Memory B cell (primary cell): Measurements from ENCODE around the gene ENPP7.

Source experiments
- ATAC-seq: fragments of 150-1000 bp; cut with Tn5 transposase; 2 replicates; pipeline ENCODE4 v1.10.0; 2021; ENCODE audit warnings: low read depth, mild to moderate bottlenecking, moderate library complexity
- DNase-seq, 2 donors: peaks; one replicate each; pipeline ENCODE4 v3.0.0; 2022; ENCODE audit warnings: low spot score in 2 of 2
- H3K27ac Mint-ChIP-seq: one replicate; pipeline ENCODE4 v1.8.0; 2022; ENCODE audit warnings: mild to moderate bottlenecking, moderate library complexity, mixed read lengths
- H3K27me3 Mint-ChIP-seq: one replicate; pipeline ENCODE4 v1.8.0; 2022; ENCODE audit warnings: mixed read lengths
- H3K36me3 Mint-ChIP-seq: one replicate; pipeline ENCODE4 v1.8.0; 2022; ENCODE audit warnings: mild to moderate bottlenecking, mixed read lengths
- H3K4me1 Mint-ChIP-seq: one replicate; pipeline ENCODE4 v1.8.0; 2022; ENCODE audit warnings: mixed read lengths
- H3K4me3 Mint-ChIP-seq: one replicate; pipeline ENCODE4 v1.8.0; 2022; ENCODE audit warnings: mild to moderate bottlenecking, moderate library complexity, mixed read lengths
- H3K9me3 Mint-ChIP-seq: one replicate; pipeline ENCODE4 v1.8.0; 2022; ENCODE audit warnings: mixed read lengths

ENPP7 gene

DNA sequence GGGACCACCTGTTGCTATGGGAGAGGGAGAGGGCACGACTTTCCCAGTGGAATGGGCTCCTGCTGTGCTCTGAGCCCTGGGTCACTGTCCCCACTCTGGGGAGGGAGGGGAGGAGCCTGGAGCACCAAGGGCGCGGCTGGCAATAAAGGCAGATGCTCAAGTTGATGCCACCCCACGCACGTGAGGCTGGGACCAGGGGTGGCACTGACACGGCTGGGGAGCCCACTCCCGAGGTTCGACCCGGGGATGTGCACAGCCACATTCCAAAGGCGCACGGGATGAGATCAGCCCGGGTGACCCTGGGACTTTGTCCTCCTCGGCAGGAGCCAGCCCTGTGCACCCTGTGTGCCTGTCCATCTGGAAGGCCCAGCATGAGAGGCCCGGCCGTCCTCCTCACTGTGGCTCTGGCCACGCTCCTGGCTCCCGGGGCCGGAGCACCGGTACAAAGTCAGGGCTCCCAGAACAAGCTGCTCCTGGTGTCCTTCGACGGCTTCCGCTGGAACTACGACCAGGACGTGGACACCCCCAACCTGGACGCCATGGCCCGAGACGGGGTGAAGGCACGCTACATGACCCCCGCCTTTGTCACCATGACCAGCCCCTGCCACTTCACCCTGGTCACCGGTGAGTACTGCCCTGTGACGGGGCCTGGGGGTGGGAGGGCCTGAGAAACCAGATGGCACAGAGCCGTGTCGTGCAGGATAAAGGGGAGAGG, at the start of gene ENPP7:
Gene ENPP7, plus strand, starts transcription at position 175 of the 715 bp plus-strand sequence. Its CDS starts 197 bp downstream, at position 372.
- peak within 1 kb of the TSS; percentile 8 for H3K4me3 Mint-ChIP-seq
- H3K27me3 Mint-ChIP-seq: no peaks in the 10 kb centered on the region
- H3K9me3 Mint-ChIP-seq: no peaks in the 10 kb centered on the region
- no peak within 1 kb of the TSS for H3K27ac Mint-ChIP-seq
- no peak for ATAC-seq
- H3K36me3 Mint-ChIP-seq: peaks cover 3% of the 10 kb centered on the region
- DNase-seq: no peak
- H3K4me1 Mint-ChIP-seq: peaks cover 33% of the 10 kb centered on the region

- peaks cover 29% of the 10 kb centered on the region for H3K27me3 Mint-ChIP-seq
- no peak overlapping the region for H3K4me3 Mint-ChIP-seq
- H3K4me1 Mint-ChIP-seq: peaks cover 3% of the 10 kb centered on the region
- no peak overlapping the region for H3K27ac Mint-ChIP-seq
- ATAC-seq (no peak), DNase-seq (no peak)
- H3K36me3 Mint-ChIP-seq: peaks cover 3% of the 10 kb centered on the region
- H3K9me3 Mint-ChIP-seq: no peaks in the 10 kb centered on the region
Observed at GRCh38 chr17:79681101-79681621, 49.6 kb upstream of the ENPP7 start.

DNA sequence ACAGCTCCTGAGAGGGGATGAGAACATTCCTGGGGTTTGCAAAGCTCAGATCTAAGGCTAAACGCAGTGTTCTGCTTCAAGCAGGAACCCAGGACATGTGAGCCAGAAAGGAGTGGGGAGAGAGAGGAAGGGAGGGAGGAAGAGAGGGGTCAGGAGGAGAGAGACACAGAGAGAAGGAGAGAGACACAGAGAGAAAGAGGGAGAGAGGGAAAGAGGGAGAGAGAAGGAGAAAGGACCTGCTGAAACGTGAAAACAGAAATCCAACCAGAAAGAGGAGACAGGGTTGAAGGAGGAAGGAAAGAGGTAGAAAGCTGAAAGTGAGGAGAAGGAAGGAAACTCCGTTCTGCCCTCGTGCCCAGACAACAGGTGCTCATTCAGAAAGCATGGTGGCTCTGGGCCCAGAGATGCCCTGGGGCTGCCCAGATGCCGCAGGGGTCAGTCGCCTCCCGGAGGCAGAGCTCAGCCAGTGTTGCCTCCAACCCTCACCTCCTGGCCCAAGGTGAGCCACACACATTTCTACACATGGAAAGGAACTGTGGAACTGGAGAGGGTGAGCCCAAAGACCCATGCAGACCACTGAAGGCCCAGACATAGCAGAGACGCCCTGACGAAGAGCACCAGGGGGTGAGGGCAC, 49.0 kb upstream of the ENPP7 start:
- H3K27me3 Mint-ChIP-seq: peaks cover 29% of the 10 kb centered on the region
- DNase-seq (no peak), ATAC-seq (no peak)
- no peak overlapping the region for H3K27ac Mint-ChIP-seq
- H3K36me3 Mint-ChIP-seq: peaks cover 3% of the 10 kb centered on the region
- peaks cover 3% of the 10 kb centered on the region for H3K4me1 Mint-ChIP-seq
- H3K4me3 Mint-ChIP-seq: no peak overlapping the region
- no peaks in the 10 kb centered on the region for H3K9me3 Mint-ChIP-seq

- ATAC-seq (no peak), DNase-seq (no peak)
- peaks cover 3% of the 10 kb centered on the region for H3K36me3 Mint-ChIP-seq
- no peaks in the 10 kb centered on the region for H3K9me3 Mint-ChIP-seq
- no peak overlapping the region for H3K4me3 Mint-ChIP-seq
- peaks cover 27% of the 10 kb centered on the region for H3K27me3 Mint-ChIP-seq
- H3K27ac Mint-ChIP-seq: no peak overlapping the region
- peaks cover 3% of the 10 kb centered on the region for H3K4me1 Mint-ChIP-seq
Observed at GRCh38 chr17:79683365-79683764, 47.4 kb upstream of the ENPP7 start.

- Mint-ChIP-seq H3K27me3 (peaks cover 25% of the 10 kb centered on the region), H3K9me3 (no peaks in the 10 kb centered on the region), H3K27ac (no peak overlapping the region), H3K4me3 (no peak overlapping the region), H3K36me3 (peaks cover 3% of the 10 kb centered on the region), H3K4me1 (peaks cover 3% of the 10 kb centered on the region)
- no peak for ATAC-seq
- DNase-seq: no peak
Observed at GRCh38 chr17:79684132-79684985, 46.4 kb upstream of the ENPP7 start.

GRCh38 chr17:79685121-79685520, 45.6 kb upstream of the ENPP7 start:
- no peak for ATAC-seq
- Mint-ChIP-seq H3K9me3 (no peaks in the 10 kb centered on the region), H3K36me3 (peaks cover 3% of the 10 kb centered on the region), H3K27me3 (peaks cover 23% of the 10 kb centered on the region), H3K4me3 (no peak overlapping the region), H3K4me1 (peaks cover 3% of the 10 kb centered on the region), H3K27ac (no peak overlapping the region)
- no peak for DNase-seq

DNA sequence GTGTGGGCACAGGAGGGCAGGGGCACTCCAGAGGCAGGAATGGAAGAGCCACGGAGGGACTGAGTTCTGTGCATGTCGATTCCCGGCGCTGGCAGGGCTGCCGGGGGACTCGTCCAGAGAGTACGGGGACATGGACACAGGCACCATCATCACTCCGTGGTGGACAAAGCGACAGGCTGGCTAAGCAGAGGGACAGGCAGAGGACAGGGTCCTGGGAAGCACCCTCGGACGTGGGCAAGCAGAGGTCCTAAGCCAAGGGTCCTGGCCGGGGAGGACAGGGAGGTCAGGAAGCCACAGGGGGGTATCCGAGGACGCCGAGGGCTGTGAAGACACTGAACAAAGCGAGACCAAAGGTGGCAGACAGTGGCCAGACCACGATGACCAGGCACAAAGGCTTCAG, 44.3 kb upstream of the ENPP7 start:
- Mint-ChIP-seq H3K36me3 (peaks cover 3% of the 10 kb centered on the region), H3K27ac (no peak overlapping the region), H3K9me3 (no peaks in the 10 kb centered on the region), H3K4me1 (peaks cover 3% of the 10 kb centered on the region), H3K4me3 (no peak overlapping the region), H3K27me3 (peaks cover 27% of the 10 kb centered on the region)
- ATAC-seq (no peak), DNase-seq (no peak)

DNA sequence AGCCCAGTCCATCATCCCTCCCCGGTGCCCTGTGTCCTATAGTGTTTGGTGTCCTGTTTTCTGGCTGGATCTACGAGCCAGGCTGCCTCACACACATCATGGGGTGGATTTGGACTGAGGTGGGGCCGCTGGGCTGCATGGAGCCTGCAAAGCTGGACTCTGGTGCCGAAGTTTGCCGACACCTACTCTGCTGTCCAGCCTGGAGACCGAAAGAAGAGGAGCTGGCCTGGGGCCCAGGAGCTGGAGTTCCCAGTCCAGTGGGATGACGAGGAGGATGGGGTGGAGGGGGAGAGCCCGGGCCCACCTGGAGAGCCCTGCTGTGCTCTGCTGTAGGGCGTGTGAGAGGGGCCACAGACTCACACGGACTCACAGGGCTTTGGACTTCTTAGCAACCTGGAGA, 40.3 kb upstream of the ENPP7 start:
- H3K36me3 Mint-ChIP-seq: no peaks in the 10 kb centered on the region
- no peak for DNase-seq
- no peak overlapping the region for H3K27ac Mint-ChIP-seq
- H3K27me3 Mint-ChIP-seq: peaks cover 33% of the 10 kb centered on the region
- no peaks in the 10 kb centered on the region for H3K4me1 Mint-ChIP-seq
- H3K4me3 Mint-ChIP-seq: no peak overlapping the region
- no peaks in the 10 kb centered on the region for H3K9me3 Mint-ChIP-seq
- ATAC-seq: no peak

- H3K27me3 Mint-ChIP-seq: peaks cover 31% of the 10 kb centered on the region
- ATAC-seq (no peak), DNase-seq (no peak)
- no peaks in the 10 kb centered on the region for H3K9me3 Mint-ChIP-seq
- H3K4me3 Mint-ChIP-seq: no peak overlapping the region
- H3K27ac Mint-ChIP-seq: no peak overlapping the region
- H3K36me3 Mint-ChIP-seq: no peaks in the 10 kb centered on the region
- no peaks in the 10 kb centered on the region for H3K4me1 Mint-ChIP-seq
Observed at GRCh38 chr17:79690988-79691836, 39.5 kb upstream of the ENPP7 start.

DNA sequence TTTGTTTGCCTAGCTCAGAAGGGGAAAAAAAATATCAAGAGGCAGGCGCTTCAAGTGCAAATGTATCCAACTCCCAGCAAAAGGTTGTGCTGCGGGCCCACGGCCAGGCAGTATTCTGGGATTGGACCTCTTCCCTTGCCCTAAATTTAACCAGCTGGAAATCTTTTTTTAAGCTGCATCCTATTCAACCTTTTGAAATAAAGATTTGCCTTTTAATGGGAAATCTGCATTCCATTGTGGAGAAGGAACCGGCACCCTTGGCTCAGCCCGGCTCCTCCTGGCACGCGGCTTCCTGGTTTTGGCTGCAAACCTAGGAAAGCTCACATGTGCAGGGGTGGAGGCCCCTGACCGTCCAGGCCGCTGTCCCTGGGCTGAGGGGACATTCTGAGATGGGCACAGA, 38.8 kb upstream of the ENPP7 start:
- DNase-seq: no peak
- H3K27ac Mint-ChIP-seq: no peak overlapping the region
- H3K4me3 Mint-ChIP-seq: no peak overlapping the region
- H3K9me3 Mint-ChIP-seq: no peaks in the 10 kb centered on the region
- peaks cover 33% of the 10 kb centered on the region for H3K27me3 Mint-ChIP-seq
- no peaks in the 10 kb centered on the region for H3K36me3 Mint-ChIP-seq
- no peak for ATAC-seq
- H3K4me1 Mint-ChIP-seq: peaks cover 2% of the 10 kb centered on the region

GRCh38 chr17:79693419-79693818, 37.3 kb upstream of the ENPP7 start:
- peaks cover 39% of the 10 kb centered on the region for H3K27me3 Mint-ChIP-seq
- H3K4me3 Mint-ChIP-seq: no peak overlapping the region
- H3K36me3 Mint-ChIP-seq: no peaks in the 10 kb centered on the region
- ATAC-seq (no peak), DNase-seq (no peak)
- no peak overlapping the region for H3K27ac Mint-ChIP-seq
- peaks cover 7% of the 10 kb centered on the region for H3K4me1 Mint-ChIP-seq
- H3K9me3 Mint-ChIP-seq: no peaks in the 10 kb centered on the region

DNA sequence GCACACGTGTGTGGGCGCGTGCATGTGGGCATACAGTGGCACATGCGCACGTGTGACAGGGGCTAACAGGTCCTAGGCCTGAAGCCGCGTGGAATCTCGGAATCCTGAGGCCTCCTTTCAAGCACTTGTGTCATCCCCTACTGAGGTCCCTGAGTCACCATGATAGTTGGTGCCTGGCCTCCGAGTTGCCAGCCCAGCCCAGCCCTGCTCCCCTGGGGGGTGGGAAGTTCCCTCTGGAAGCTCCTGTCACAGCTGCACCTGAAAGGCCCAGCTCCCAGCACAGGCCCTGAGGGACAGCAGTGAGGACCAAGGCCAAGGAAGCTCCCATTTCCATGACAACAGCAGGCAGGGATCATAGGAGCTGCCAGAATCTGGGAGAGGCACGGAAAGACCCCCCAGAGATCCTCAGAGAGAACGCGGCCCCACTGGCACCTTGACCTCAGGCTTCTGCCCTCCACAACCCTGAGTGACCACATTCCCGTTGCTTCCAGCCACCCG, 35.4 kb upstream of the ENPP7 start:
- Mint-ChIP-seq H3K27me3 (peaks cover 43% of the 10 kb centered on the region), H3K4me3 (no peak overlapping the region), H3K36me3 (no peaks in the 10 kb centered on the region), H3K9me3 (no peaks in the 10 kb centered on the region), H3K27ac (no peak overlapping the region), H3K4me1 (peaks cover 14% of the 10 kb centered on the region)
- ATAC-seq (no peak), DNase-seq (no peak)

DNA sequence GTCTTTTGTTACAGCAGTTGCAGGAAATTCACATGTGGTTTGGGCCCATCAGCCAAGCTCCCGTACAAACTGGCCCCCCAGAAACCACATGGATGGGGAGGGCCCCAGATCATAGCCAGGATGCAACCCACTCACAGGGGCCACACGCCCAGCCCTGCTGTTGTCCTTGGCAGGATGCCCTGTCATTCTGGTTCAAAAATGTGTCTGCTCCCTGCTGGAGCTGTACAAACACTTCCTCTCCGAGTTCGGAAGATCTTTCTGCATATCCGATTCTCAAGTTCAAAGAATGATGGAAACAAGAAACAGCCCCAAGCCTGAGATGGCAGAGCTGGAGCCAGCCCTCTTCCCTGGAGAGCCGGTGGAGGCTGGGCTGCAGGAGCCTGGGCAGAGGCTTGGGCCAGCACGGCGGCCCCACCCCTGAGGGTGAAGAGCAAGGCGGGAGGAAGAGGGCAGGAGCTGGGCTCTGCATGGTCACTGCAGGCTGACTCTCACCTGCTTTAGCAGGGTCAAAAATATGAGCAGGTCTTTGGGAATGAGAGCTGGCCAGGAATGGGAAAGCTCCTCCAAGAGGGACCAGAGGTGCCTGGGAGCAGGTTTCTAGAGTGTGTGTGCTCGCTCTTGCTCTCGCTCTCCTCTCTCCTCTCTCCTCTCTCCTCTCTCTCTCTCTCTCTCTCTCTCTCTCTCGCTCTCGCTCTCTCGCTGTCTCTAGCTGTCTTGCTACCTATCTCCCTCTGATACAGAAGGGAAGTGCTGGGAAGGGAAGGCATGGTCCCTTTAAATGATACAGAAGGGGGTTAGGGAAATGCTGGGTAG, 34.7 kb upstream of the ENPP7 start:
- no peaks in the 10 kb centered on the region for H3K36me3 Mint-ChIP-seq
- H3K27me3 Mint-ChIP-seq: peaks cover 42% of the 10 kb centered on the region
- H3K9me3 Mint-ChIP-seq: no peaks in the 10 kb centered on the region
- H3K4me3 Mint-ChIP-seq: no peak overlapping the region
- H3K27ac Mint-ChIP-seq: no peak overlapping the region
- ATAC-seq: no peak
- no peak for DNase-seq
- peaks cover 14% of the 10 kb centered on the region for H3K4me1 Mint-ChIP-seq
